ENCODE measurements around the gene CYP39A1. TPM values are rescaled to one million over a fixed set of nuclear protein-coding genes. Genes with fewer than 3 reads are reported as not detected.

Gene CYP39A1
- total RNA-seq, 2 donors from 2014 or later = 1.8 to 3.8 TPM

- peaks cover 2% of the 10 kb centered on the region for H3K27me3 Mint-ChIP-seq (ENCODE audit: insufficient read depth)
- no peaks in the 10 kb centered on the region for H3K27me3 ChIP-seq (ENCODE audit: control insufficient read depth, insufficient read depth, low read length, poor library complexity, severe bottlenecking)
- no peaks in the 10 kb centered on the region for H3K9me3 ChIP-seq (ENCODE audit: control insufficient read depth, low read length)
- no peak overlapping the region for H3K27ac Mint-ChIP-seq
- no peaks in the 10 kb centered on the region for H3K36me3 ChIP-seq (ENCODE audit: control insufficient read depth, insufficient read depth, low read length)
- H3K36me3 Mint-ChIP-seq (ENCODE audit: low read depth) = no peaks in the 10 kb centered on the region
- H3K9me3 Mint-ChIP-seq = no peaks in the 10 kb centered on the region
- no peak overlapping the region for H3K27ac ChIP-seq (ENCODE audit: low read depth, low read length)
- no peaks in the 10 kb centered on the region for H3K4me1 ChIP-seq (ENCODE audit: control insufficient read depth, insufficient read depth, low read length)
- no peak overlapping the region for H3K4me3 ChIP-seq (ENCODE audit: low read length)
- 60% methylated on average over 4 of the region's 4 CpGs; no CpG with 5 or more reads in 1 of the 2 experiments for WGBS, 2 experiments (ENCODE audit: insufficient coverage in 1 of 2, insufficient read length in 1 of 2)
- no peak for DNase-seq
- no peak overlapping the region for H3K4me3 Mint-ChIP-seq
- TF ChIP-seq CTCF (conservative IDR thresholded peaks at IDR 0.05) = peak; percentile 80
- H3K9ac ChIP-seq (ENCODE audit: extremely low read depth, low read length, poor library complexity, severe bottlenecking) = no peak overlapping the region
- peaks cover 7% of the 10 kb centered on the region for H3K4me1 Mint-ChIP-seq
Measured at GRCh38 chr6:46677314-46677654, 24.7 kb upstream of the CYP39A1 start.

- Histone ChIP-seq H3K4me3 (ENCODE audit: low read length) (no peak overlapping the region), H3K9me3 (ENCODE audit: control insufficient read depth, low read length) (no peaks in the 10 kb centered on the region), H3K4me1 (ENCODE audit: control insufficient read depth, insufficient read depth, low read length) (no peaks in the 10 kb centered on the region), H3K9ac (ENCODE audit: extremely low read depth, low read length, poor library complexity, severe bottlenecking) (no peak overlapping the region), H3K36me3 (ENCODE audit: control insufficient read depth, insufficient read depth, low read length) (no peaks in the 10 kb centered on the region), H3K27ac (ENCODE audit: low read depth, low read length) (no peak overlapping the region), H3K27me3 (ENCODE audit: control insufficient read depth, insufficient read depth, low read length, poor library complexity, severe bottlenecking) (no peaks in the 10 kb centered on the region)
- Mint-ChIP-seq H3K27ac (no peak overlapping the region), H3K4me3 (no peak overlapping the region), H3K9me3 (no peaks in the 10 kb centered on the region), H3K27me3 (ENCODE audit: insufficient read depth) (no peaks in the 10 kb centered on the region), H3K4me1 (peaks cover 7% of the 10 kb centered on the region), H3K36me3 (ENCODE audit: low read depth) (no peaks in the 10 kb centered on the region)
- DNase-seq = no peak
- WGBS, 2 experiments (ENCODE audit: insufficient coverage in 1 of 2, insufficient read length in 1 of 2) = 89 to 93% methylated on average over 4 to 6 of the region's 6 CpGs
- TF ChIP-seq CTCF (conservative IDR thresholded peaks at IDR 0.05) = no peak
Measured at GRCh38 chr6:46676604-46677313, 24.1 kb upstream of the CYP39A1 start.

GRCh38 chr6:46674410-46674809, 21.8 kb upstream of the CYP39A1 start:
- no peaks in the 10 kb centered on the region for H3K9me3 ChIP-seq (ENCODE audit: control insufficient read depth, low read length)
- no peak overlapping the region for H3K27ac Mint-ChIP-seq
- no peaks in the 10 kb centered on the region for H3K36me3 Mint-ChIP-seq (ENCODE audit: low read depth)
- no peaks in the 10 kb centered on the region for H3K27me3 ChIP-seq (ENCODE audit: control insufficient read depth, insufficient read depth, low read length, poor library complexity, severe bottlenecking)
- no peaks in the 10 kb centered on the region for H3K27me3 Mint-ChIP-seq (ENCODE audit: insufficient read depth)
- H3K9me3 Mint-ChIP-seq = no peaks in the 10 kb centered on the region
- 89 to 92% methylated on average over 1 of the region's 1 CpG for WGBS, 2 experiments (ENCODE audit: insufficient coverage in 1 of 2, insufficient read length in 1 of 2)
- no peak overlapping the region for H3K4me3 ChIP-seq (ENCODE audit: low read length)
- no peaks in the 10 kb centered on the region for H3K4me1 ChIP-seq (ENCODE audit: control insufficient read depth, insufficient read depth, low read length)
- no peak overlapping the region for H3K4me3 Mint-ChIP-seq
- H3K4me1 Mint-ChIP-seq = peaks cover 7% of the 10 kb centered on the region
- no peak overlapping the region for H3K27ac ChIP-seq (ENCODE audit: low read depth, low read length)
- no peak for TF ChIP-seq CTCF (conservative IDR thresholded peaks at IDR 0.05)
- H3K9ac ChIP-seq (ENCODE audit: extremely low read depth, low read length, poor library complexity, severe bottlenecking) = no peak overlapping the region
- no peaks in the 10 kb centered on the region for H3K36me3 ChIP-seq (ENCODE audit: control insufficient read depth, insufficient read depth, low read length)
- DNase-seq = no peak

Data from endodermal cell (in vitro differentiated cells).